Uterus (tissue), 4 donors: Measurements from ENCODE around the gene RABGAP1. TPM values are rescaled to one million over a fixed set of nuclear protein-coding genes. Genes with fewer than 3 reads are reported as not detected.

Experiments used
- DNase-seq, 2 donors: peaks; one replicate each; pipeline ENCODE4 v3.0.0-alpha.2; 2019 to 2020
- H3K27ac ChIP-seq, 2 donors: fragments of 200-600 bp; sonication (generic); 1 replicate in 1 of 2; 2 replicates in 1 of 2; pipeline ENCODE4 v1.5.1; 2016 to 2018
- H3K27me3 ChIP-seq, 2 donors: fragments of 200-600 bp; sonication (generic); one replicate each; pipeline ENCODE4 v1.5.1; 2018 to 2019; ENCODE audit warnings: control low read depth in 1 of 2
- H3K36me3 ChIP-seq, 2 donors: fragments of 200-600 bp; sonication (generic); one replicate each; pipeline ENCODE4 v1.5.1; 2019; ENCODE audit warnings: control low read depth in 1 of 2
- H3K4me1 ChIP-seq, 2 donors: fragments of 200-600 bp; sonication (generic); one replicate each; pipeline ENCODE4 v1.5.1; 2018 to 2019; ENCODE audit warnings: control low read depth in 1 of 2
- H3K4me3 ChIP-seq, 2 donors: fragments of 200-600 bp; sonication (generic); 1 replicate in 1 of 2; 2 replicates in 1 of 2; pipeline ENCODE4 v1.5.1; 2018 to 2019; ENCODE audit warnings: mild to moderate bottlenecking in 1 of 2
- H3K9me3 ChIP-seq, 2 donors: fragments of 200-600 bp; sonication (generic); one replicate each; pipeline ENCODE4 v1.5.1; 2019; ENCODE audit warnings: control low read depth in 1 of 2
- CTCF ChIP-seq, 4 experiments: fragments of 200-600 bp in 2 of 4; fragments of 450-650 bp in 2 of 4; sonication (generic) in 2 of 4; IDR thresholded peaks; one replicate each; pipeline ENCODE4 v1.5.1; 2016 to 2019; ENCODE audit warnings: antibody characterized with exemption in 4 of 4, mild to moderate bottlenecking in 2 of 4, moderate library complexity in 1 of 4
- POLR2A ChIP-seq, 2 donors: fragments of 450-650 bp; IDR thresholded peaks; one replicate each; pipeline ENCODE4 v1.6.1; 2016; ENCODE audit warnings: antibody characterized with exemption in 2 of 2, mild to moderate bottlenecking in 1 of 2, moderate library complexity in 1 of 2
- intact Hi-C: fragments of 100-400 bp; cut with DNase I; formaldehyde crosslinking; loops from one replicate; pipeline ENCODE4 v1.15.1; 2023; ENCODE audit warnings: low total_unique reads
- total RNA-seq, 4 donors: library from RNA; depleted of rRNA in 3 of 4; stranded (reverse); fragments of >200 nt in 3 of 4; gene quantifications; one replicate each; pipeline versions ENCODE4 v1.1.0 to v1.2.4, GENCODE V29; 2014 to 2023
- donor health status: DM: yes; HTN: yes; CAD: no.

RABGAP1 gene
- total RNA-seq, 4 donors from 2014 or later: 81.2 to 107 (median 91.0) TPM

DNA sequence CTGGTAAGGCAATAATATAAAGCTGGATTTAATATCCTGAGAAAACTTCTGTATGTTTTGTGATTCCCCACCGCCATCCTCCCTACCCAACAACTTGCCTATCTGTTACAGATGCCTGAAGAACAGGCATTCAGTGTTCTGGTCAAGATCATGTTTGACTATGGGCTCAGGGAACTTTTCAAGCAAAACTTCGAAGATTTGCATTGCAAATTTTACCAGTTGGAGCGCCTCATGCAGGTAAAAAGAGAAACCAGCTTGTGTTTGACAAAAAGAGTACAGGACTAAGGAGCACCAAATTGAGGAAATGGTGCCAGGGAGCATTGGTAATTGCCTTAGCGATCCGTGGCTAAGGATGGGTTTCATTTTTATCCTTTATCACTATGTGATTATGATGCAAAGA lies 132.6 kb downstream of the RABGAP1 start:
- Histone ChIP-seq H3K9me3 (no peaks in the 10 kb centered on the region), H3K36me3 (no peaks in the 10 kb centered on the region), H3K27me3 (no peaks in the 10 kb centered on the region), H3K4me1 (peaks cover 0 to 8% of the 10 kb centered on the region in 2 donors), H3K27ac (peak overlapping the region; percentile 53 to 73), H3K4me3 (peak overlapping the region in 1 of 2 donors; percentile 3)
- no peak for TF ChIP-seq POLR2A (IDR thresholded peaks at IDR 0.05)
- TF ChIP-seq CTCF (IDR thresholded peaks at IDR 0.05): no peak
- no peak for DNase-seq
- intact Hi-C loops: no loop called here

DNA sequence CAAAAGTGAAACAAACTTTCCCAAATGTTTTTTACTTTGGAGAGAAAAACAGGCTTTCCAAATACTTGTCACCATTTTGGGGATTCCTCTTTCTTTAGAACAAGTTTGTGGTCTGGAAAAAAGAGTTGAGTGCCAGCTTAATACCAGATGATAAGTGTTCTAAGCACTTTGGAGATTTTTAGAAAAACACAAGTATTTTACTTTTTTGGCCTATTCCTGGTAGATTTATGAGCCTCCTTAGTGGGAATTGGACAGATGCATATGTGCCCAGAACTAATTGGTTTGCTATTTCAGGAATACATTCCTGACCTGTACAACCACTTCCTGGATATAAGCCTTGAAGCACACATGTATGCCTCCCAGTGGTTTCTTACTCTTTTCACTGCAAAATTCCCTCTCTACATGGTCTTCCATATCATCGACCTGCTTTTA lies 133.2 kb downstream of the RABGAP1 start:
- H3K36me3 ChIP-seq: no peaks in the 10 kb centered on the region
- intact Hi-C loops: no loop called here

DNA sequence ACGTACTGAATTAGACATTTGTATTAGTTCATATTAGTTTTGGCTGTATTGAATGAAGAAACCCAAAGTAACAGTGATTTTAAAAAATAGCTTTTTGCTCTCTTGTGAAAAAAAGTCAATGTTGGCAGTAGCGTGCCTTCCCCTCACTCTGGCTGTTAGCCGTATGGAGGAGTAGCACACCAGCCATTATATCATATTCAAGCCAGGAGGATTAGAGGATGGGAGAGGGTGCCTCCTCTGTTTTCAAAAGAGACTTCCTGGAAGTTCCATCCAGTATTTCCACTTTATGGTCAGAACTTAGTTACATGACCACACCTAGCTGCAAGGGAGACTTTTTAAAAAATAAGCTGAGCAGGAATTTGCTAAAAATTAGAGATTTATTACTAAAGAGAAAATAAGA lies 133.8 kb downstream of the RABGAP1 start:
- DNase-seq: no peak
- TF ChIP-seq POLR2A (IDR thresholded peaks at IDR 0.05) (no peak), CTCF (IDR thresholded peaks at IDR 0.05) (no peak)
- H3K27ac ChIP-seq: peak overlapping the region; percentile 53 to 73

More for the DNA sequence above, 133.2 kb downstream of the RABGAP1 start:
- no peaks in the 10 kb centered on the region for H3K9me3 ChIP-seq
- no peaks in the 10 kb centered on the region for H3K27me3 ChIP-seq
- H3K4me3 ChIP-seq: peak overlapping the region in 1 of 2 donors; percentile 3
- DNase-seq: no peak
- no peak for TF ChIP-seq CTCF (IDR thresholded peaks at IDR 0.05)
- peaks cover 0 to 8% of the 10 kb centered on the region in 2 donors for H3K4me1 ChIP-seq
- H3K27ac ChIP-seq: peak overlapping the region; percentile 53 to 73

DNA sequence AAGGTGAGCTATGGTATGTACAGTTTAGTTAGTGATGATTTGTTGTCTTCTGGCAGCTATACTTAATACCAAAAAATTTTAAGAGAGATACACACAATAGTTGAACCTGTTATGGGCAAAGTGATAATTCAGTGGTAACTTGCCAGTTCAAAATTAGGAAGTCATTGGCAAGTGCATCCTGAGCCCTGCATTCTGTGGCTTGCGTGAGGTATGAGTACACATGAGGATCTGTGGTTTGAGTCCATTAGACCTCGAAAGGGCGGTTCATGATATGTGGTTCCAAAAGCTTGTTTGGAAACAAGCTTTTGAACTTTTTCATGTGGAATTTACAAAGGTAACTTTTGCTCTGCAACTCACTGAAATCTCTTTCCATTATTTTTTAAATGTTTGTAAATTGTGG lies 139.6 kb downstream of the RABGAP1 start:
- H3K36me3 ChIP-seq: no peaks in the 10 kb centered on the region
- H3K4me3 ChIP-seq: no peak overlapping the region
- intact Hi-C loops: no loop called here
- H3K4me1 ChIP-seq: no peaks in the 10 kb centered on the region
- no peaks in the 10 kb centered on the region for H3K9me3 ChIP-seq
- H3K27me3 ChIP-seq: no peaks in the 10 kb centered on the region
- TF ChIP-seq CTCF (IDR thresholded peaks at IDR 0.05) (no peak), POLR2A (IDR thresholded peaks at IDR 0.05) (no peak)
- no peak overlapping the region for H3K27ac ChIP-seq
- no peak for DNase-seq

More for the DNA sequence above, 133.8 kb downstream of the RABGAP1 start:
- intact Hi-C loops: no loop called here
- Histone ChIP-seq H3K4me3 (no peak overlapping the region), H3K4me1 (peaks cover 0 to 8% of the 10 kb centered on the region in 2 donors), H3K9me3 (no peaks in the 10 kb centered on the region), H3K27me3 (no peaks in the 10 kb centered on the region), H3K36me3 (no peaks in the 10 kb centered on the region)

DNA sequence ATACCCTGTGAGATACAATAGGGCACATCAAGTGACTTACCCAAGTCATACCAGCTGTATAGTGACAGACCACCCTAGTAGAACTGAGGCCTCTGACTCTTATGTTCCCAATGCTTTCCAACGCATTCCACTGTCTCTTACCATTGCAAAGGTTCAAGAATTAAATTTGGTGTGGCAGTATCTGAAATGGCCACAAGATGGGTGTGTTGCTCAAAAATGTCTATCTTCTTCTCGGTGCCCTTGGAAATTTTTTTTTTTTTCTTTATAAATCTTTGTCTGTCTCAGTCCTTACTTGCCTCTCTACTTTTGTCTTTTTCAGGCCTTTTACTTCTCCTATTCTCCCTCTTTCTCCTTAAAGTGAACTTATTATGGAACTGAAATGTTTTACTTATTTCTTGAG lies 141.0 kb downstream of the RABGAP1 start:
- H3K4me3 ChIP-seq: no peak overlapping the region
- no peaks in the 10 kb centered on the region for H3K27me3 ChIP-seq
- no peaks in the 10 kb centered on the region for H3K36me3 ChIP-seq
- no peak overlapping the region for H3K27ac ChIP-seq
- intact Hi-C loops: no loop called here
- H3K9me3 ChIP-seq: no peaks in the 10 kb centered on the region
- H3K4me1 ChIP-seq: no peaks in the 10 kb centered on the region
- no peak for TF ChIP-seq POLR2A (IDR thresholded peaks at IDR 0.05)
- peak in 3 of 4 experiments; percentile 23 to 34 (median 31) for TF ChIP-seq CTCF (IDR thresholded peaks at IDR 0.05)
- no peak for DNase-seq
